Fibroblast of lung (primary cell): ENCODE data around the gene BTLA.

Experiments used
- EZH2 ChIP-seq: IDR thresholded peaks from 2 replicates; pipeline ENCODE4 v1.5.1; 2012; ENCODE audit warnings: low read length, control low read depth, mild to moderate bottlenecking; ENCODE audit errors: missing control alignments
- TF ChIP-seq, protein P1 (sequence below), 2 donors: IDR thresholded peaks in 1 of 2; conservative IDR thresholded peaks in 1 of 2; 1 replicate in 1 of 2; 2 replicates in 1 of 2; pipeline ENCODE4 v1.5.1; 2011 to 2012; ENCODE audit warnings: low read length in 2 of 2, control low read depth in 1 of 2, inconsistent platforms in 1 of 2, low read depth in 1 of 2, mild to moderate bottlenecking in 1 of 2

DNA sequence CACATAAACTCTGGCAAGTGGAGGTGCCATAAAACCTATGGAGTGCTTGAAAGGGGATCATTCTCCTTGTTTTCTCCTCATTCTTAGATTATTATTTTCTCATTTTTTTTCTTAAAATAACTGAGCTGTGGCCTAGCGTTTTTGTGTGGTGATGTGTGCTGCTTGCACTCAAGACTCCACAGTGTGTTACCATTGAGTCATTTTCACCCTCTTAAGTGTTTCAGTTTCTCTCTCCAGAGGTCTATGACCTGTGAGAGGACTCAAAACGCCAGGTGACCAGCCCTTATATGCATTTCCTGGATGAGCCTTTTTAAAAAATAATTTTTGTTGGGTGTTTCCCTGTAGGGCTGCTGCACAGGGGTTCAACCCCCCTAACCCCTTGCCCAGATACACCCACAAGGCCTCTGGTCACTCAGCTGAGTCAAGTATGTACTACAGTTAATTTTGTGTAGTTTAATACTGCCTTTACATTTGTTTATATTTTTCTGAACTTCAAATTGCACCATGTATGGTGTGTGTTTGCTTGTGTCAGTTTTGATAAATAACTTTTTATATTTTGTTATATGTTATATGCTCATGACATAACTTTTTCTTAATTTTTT lies 15.4 kb upstream of the BTLA start:
- TF ChIP-seq, protein P1, sequence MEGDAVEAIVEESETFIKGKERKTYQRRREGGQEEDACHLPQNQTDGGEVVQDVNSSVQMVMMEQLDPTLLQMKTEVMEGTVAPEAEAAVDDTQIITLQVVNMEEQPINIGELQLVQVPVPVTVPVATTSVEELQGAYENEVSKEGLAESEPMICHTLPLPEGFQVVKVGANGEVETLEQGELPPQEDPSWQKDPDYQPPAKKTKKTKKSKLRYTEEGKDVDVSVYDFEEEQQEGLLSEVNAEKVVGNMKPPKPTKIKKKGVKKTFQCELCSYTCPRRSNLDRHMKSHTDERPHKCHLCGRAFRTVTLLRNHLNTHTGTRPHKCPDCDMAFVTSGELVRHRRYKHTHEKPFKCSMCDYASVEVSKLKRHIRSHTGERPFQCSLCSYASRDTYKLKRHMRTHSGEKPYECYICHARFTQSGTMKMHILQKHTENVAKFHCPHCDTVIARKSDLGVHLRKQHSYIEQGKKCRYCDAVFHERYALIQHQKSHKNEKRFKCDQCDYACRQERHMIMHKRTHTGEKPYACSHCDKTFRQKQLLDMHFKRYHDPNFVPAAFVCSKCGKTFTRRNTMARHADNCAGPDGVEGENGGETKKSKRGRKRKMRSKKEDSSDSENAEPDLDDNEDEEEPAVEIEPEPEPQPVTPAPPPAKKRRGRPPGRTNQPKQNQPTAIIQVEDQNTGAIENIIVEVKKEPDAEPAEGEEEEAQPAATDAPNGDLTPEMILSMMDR (conservative IDR thresholded peaks at IDR 0.05 in 1 of 2, IDR thresholded peaks at IDR 0.05 in 1 of 2; ENCODE audit: low read depth in 1 of 2, low read length in 2 of 2), result no peak
- TF ChIP-seq EZH2, result no peak
